Measurements from ENCODE around the gene KIF26B.

DNA sequence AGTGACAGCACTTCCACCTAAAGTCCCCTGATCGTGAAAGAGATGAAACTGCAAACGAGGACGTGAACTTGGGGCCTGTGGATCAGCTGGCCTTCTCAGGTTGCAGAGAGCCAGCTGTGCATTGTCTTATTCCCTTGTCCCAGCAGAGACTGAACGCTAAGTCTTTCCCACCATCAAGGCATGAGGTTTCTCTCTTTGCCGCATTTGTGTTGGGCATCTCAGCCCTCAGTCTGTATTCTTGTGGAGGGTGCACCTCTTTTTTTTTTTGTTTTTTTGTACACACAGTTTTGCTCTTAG is 71.4 kb downstream of the KIF26B start:
- no peak for TF ChIP-seq POLR2AphosphoS5 (IDR thresholded peaks at IDR 0.05)
- TF ChIP-seq, protein P1, sequence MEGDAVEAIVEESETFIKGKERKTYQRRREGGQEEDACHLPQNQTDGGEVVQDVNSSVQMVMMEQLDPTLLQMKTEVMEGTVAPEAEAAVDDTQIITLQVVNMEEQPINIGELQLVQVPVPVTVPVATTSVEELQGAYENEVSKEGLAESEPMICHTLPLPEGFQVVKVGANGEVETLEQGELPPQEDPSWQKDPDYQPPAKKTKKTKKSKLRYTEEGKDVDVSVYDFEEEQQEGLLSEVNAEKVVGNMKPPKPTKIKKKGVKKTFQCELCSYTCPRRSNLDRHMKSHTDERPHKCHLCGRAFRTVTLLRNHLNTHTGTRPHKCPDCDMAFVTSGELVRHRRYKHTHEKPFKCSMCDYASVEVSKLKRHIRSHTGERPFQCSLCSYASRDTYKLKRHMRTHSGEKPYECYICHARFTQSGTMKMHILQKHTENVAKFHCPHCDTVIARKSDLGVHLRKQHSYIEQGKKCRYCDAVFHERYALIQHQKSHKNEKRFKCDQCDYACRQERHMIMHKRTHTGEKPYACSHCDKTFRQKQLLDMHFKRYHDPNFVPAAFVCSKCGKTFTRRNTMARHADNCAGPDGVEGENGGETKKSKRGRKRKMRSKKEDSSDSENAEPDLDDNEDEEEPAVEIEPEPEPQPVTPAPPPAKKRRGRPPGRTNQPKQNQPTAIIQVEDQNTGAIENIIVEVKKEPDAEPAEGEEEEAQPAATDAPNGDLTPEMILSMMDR (IDR thresholded peaks at IDR 0.05; ENCODE audit: poor library complexity, severe bottlenecking): no peak
- TF ChIP-seq EZH2 (IDR thresholded peaks at IDR 0.05; ENCODE audit: borderline replicate concordance, insufficient read depth, low read length, poor library complexity, severe bottlenecking): no peak
- TF ChIP-seq SMC3 (conservative IDR thresholded peaks at IDR 0.05; ENCODE audit: poor library complexity): no peak

Data from neural cell (in vitro differentiated cells).